Stimulated activated CD8-positive, alpha-beta memory T cell treated with anti-CD3 and anti-CD28 coated beads, Interleukin-7, amount 100 ng/mL, for 24 hours (primary cell): ENCODE data around the gene KIAA0825.
"Not testable (repeated sequence)": the region's sequence is repeated elsewhere in the genome, so short reads cannot be mapped to it uniquely, and the experiment has no call there.

ENCODE experiments used
- DNase-seq: peaks from one replicate; pipeline ENCODE4 v3.0.0-alpha.2; 2020; ENCODE audit warnings: low read depth

Gene KIAA0825

DNA sequence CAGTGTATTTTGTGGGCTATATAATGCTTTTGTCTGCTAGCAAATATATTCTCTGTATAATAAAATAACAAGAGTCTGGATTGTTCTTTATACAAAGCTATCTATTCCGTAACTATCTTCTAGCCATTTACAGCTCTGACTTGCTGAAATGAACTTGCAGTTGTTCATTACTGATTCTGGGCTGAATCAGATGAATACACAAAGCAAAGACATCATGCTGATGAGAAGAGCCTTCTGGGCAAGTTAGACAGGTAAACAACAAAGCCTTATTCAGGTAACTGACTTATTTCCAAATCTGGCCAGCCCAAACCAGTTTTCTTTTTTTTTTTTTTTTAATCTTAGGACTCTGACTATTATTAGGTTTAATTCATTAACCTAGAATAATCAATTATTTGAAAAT is 255.5 kb downstream of the KIAA0825 start:
- DNase-seq: no peak

DNA sequence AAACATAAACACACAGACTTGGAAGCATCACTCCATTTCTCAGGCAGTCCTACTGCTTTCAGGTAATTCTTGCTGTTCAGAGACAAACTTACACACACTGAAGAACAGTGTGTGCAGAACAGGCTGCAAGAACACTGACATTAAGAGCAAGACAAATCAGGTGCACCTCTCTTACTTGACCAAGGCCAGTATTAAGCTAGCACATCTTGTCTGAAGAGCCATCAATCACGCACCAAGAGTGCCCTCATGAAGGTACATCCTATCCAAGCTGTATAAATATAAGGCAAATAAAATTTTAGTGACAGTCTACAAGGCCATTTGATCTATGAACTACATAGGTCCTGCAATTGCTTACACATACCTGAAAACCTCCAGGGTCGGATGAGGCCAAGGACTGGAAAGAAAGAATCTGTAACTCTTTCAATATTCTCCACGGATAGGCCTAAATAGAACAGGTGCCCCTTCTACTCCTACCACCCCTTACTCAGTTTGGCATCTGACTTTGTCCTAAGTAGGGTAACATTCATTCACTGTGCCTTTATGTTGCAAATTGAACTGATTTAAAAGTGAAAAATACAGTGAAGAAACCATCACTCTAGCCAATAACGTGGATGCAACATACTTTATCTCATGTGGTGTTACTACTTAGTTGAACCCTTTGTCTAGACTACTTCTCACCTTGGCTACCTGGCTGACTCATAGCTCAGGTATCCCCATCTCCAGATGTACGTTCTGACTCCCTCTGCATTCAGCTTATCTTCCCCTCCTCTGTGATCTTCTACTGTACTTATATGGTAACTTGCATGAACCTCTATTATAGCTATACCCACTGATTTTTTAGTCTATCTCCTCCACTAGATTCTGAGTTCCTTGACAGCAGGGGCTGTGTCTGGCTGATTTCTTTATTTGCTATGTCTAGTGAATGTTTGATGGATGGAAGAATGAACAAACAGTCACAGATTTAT is 256.3 kb downstream of the KIAA0825 start:
- DNase-seq: no peak

DNA sequence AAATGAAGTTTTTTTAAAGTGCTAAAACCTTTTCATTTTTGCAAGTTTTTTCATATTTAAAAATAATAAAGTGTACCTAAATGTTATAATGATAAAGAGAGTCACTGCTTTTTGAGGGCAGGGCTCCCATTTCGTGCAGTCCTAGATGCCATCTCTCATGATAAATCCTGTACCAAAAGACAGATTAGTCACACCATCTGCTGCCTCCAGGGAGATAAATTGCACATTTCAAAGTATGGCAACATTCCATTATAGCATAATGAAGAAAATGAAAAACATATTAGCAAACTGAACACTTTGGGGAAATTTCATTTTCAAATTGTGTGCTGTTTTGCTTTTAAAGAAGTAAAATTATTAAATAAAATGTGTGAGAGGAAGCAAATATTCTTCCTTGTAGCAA is 257.2 kb downstream of the KIAA0825 start:
- DNase-seq: no peak

DNA sequence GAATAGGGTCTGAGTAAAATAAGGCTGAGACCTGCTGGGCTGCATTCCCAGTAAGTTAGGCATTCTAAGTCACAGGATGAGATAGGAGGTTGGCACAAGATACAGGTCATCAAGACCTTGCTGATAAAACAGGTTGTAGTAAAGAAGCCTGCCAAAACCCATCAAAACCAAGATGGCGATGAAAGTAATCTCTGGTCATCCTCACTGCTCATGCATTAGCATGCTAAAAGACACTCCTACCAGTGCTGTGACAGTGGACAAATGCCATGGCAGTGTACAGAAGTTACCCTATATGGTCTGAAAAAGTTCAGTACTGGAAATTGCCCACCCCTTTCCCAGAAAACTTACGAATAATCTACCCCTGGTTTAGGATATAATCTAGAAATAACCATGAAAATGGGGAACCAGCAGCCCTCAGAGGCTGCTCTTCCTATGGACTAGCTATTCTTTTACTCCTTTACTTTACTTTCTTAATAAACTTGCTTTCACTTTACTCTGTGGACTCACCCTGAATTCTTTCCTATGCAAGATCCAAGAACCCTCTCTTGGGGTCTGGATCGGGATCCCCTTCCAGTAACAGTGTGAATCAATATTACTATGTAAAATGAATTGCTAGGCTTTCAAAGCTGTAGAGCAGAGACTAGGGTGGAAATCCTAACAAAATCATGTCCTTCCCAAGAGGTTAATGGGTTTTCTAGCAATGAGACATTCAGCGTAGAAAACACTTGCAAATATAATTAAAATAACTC is 257.8 kb downstream of the KIAA0825 start:
- no peak for DNase-seq

DNA sequence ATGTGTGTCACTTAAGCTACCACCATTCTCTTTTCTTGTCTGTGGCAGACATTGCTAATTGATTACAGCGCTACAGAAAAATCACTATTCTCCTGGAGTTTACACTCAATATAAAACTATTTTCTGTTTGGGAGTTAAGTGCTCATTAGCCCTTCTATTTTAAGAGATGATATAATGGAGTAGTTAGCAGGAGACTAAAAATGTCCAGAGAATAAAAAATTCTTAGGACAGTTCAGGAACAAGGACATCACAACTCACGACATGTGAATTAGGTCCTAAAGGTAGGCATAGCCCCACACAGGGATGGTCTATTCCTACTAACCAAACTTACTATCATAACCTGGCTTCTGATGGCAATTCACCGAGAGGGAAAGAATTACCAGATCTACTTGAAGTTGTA is 258.5 kb downstream of the KIAA0825 start:
- DNase-seq: no peak

DNA sequence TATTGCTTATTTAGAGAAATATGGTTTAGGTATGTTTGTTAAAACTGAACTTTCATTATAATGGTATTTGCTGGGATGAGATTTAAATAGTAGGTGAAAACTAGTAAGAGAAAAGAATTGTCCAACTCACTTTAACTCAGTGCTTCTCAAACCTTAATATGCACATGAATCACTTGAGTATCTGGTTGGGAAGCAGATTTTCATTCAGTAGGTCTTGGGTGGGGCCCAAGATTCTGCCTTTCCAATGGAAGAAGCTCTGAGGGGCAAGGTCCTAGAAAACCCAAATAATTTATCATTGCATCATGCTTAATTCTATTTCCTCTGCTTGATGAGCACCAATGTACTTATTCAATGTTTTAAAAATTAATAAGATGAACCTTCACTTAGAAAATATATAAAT is 262.6 kb downstream of the KIAA0825 start:
- no peak for DNase-seq

DNA sequence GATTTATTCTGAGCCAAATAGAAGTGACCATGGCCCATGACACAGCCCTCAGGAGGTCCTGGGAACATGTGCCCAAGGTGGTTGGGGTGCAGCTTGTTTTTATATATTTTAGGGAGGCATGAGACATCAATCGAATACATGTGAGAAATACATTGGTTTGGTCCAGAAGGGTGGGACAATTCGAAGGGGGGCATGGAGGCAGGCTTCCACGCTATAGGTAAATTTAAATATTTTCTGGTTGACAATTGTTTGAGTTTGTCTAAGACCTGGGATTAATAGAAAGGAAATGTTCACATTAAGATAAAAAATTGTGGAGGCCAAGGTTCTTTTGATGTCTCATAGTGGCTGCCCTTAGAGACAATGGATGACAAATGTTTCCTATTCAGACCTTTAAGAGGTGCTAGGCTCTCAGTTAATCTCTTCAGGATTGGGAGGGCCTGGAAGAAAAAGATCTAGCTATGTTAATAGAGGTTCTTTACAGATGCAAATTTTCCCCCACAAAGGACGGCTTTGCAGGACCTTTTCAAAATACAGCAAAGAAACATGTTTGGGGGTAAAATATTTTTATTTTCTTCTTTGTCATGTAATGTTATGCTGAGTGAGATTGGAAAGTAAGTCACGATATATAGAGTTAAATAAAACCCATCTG is 263.4 kb downstream of the KIAA0825 start:
- DNase-seq: not testable (repeated sequence)

DNA sequence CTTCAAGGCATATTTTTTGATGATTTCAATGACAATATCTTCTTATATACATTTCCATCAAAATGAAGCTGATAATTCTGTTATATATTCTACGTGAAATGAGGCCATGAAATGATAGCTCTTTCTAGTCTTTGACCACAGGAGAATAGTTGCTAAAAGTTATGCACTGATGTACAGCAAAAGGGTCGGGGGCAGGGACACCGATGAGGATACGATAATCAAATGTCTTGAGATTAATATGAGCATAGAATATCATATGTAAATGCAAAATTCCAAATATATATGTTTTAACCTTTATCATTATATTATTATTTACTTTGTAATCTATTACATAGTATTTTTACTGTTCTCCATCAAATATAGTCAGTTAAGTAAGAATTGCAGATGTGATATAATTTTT is 264.8 kb downstream of the KIAA0825 start:
- no peak for DNase-seq

DNA sequence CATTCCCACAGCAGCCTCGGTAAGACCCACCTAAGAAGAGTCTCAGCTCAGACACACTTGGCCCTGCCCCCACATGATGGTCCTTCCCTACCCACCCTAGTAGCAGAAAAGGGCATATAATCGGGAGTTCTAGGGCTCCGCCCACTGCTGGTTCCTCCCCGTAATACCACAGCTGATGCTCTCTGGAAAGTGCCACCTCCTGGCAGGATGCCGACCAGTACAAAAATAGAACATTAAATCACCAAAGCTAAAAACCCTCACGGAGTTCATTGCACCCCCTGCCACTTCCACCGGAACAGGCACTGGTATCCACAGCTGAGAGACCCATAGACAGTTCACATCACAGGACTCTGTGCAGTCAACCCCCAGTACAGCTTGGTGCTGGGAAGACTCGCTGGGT is 271.3 kb downstream of the KIAA0825 start:
- no peak for DNase-seq

DNA sequence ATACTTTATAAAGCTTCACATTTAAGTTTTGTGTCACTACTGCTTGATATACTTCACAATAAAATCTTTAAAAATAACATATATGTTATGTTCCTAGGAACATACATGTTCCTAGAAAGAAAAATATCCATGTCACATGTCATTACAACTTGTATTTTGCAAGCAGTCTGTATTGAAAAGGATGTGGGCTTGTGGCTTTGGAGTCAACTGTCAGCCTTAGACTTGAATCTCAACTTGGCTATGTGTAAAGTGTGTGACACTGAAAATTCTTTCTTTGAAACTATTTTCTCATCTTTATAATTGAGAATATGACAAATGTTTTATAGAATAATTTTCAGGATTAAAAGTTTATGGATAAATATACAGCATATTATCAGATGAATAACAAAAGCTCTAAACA is 273.1 kb downstream of the KIAA0825 start:
- DNase-seq: no peak

DNA sequence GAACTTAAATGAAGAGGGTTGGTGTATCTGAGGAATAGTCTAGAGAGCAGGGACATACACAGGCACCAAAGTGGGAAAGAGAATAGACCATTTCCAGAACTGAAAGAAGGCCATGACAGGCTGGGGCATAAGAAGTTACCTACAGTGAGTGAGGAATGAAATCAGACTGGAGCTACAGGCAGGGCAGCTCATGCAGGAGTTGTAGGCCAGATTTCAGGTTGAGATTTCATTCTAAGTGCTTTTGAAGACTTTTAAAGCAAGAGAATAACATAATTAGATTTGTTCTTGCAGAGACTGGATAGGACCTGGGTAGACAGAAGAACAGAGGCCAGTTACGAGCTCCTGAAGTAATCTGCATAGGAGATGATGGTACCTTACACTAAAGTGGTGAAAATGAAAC is 280.8 kb downstream of the KIAA0825 start:
- DNase-seq: no peak

DNA sequence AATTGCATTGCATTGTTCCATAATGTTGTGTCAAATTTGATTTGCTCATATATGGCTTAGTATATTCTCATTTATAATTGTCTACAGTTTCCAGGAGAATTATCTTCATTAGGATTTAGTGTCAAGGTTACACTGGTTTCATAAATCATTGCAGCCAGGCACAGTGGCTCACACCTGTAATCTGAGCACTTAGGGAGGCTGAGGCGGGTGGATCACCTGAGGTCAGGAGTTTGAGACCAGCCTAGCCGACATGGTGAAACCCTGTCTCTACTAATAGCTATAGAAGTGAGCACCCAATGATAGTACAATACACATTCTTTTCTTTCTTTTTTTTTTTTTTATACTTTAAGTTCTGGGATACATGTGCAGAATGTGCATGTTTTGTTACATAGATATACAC is 282.5 kb downstream of the KIAA0825 start:
- no peak for DNase-seq

DNA sequence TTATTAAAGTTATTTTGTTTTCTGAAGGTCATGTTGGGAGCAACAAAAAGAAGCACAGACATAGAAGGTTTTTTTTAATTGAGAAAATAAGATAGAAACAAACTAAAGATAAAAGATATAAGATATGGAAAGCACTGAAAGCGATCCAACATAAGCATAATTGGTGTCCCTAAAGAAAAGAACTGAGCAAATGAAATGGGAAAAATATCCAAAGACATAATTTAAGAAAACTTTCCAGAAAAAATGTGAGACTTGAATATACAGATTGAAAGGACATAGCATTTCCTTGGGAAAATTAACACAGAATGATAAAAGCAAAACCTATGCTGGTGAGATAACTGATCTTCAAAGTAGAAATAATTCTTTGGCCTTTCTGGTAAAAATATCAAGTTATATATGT is 289.3 kb downstream of the KIAA0825 start:
- no peak for DNase-seq

DNA sequence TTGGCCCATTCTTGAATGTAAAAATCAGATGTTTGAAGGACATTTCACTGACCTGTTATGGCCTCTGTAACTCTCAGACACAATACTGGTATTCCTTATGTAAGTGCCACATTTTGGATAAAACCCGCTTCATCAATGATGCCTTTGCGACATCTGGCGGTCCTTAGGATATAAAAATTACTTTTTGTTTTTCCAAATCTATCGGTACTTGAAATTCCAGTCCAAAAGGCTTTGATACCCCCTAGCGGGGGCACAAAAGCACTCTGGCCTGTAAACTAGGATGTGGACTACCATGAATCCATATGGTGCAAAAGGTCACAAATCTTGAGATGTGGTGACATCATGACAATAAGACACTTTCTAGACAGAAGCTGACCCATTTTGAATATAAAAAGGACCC is 291.8 kb downstream of the KIAA0825 start:
- DNase-seq: no peak

DNA sequence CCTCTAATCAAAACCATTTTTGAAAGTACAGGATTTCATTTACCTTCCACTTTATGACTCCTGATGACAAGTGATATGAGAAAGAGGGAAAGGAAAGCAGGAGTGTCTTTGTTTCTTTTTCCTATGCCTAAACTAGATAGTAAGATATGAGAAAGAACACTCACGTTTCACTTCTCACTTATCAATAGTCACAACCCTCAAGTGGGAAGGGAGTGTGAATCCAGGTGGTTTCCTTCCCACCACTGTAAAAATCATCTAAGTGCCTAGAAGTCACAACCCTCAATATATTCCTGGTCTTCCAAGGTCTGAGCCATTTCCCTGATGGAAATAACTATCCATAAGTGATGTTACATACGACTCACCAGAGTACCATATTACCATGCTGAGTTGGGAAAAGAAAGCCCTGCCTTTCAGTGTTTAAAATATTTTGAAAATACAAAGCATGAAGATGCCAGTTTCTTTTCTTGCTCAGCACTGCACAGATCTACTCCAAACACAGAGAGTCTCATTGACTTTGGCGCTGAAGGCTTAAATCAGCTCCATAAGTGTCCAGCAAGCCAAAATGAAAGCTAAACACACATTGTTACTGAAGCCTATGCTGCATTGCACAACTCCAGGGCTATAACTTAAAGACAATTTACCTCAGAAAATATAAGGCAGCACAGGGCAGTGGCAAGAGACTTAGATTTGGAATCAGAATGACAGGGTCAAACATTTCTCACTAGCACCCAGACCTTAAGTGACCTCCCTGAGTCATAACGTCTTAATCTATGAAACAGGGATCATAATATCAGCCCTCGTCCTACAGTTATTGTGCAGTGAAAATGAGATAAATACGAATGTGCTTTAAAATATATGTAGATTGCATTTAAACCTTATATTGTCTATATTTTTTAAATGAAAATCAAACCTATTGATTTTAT is 301.2 kb downstream of the KIAA0825 start:
- DNase-seq: no peak

DNA sequence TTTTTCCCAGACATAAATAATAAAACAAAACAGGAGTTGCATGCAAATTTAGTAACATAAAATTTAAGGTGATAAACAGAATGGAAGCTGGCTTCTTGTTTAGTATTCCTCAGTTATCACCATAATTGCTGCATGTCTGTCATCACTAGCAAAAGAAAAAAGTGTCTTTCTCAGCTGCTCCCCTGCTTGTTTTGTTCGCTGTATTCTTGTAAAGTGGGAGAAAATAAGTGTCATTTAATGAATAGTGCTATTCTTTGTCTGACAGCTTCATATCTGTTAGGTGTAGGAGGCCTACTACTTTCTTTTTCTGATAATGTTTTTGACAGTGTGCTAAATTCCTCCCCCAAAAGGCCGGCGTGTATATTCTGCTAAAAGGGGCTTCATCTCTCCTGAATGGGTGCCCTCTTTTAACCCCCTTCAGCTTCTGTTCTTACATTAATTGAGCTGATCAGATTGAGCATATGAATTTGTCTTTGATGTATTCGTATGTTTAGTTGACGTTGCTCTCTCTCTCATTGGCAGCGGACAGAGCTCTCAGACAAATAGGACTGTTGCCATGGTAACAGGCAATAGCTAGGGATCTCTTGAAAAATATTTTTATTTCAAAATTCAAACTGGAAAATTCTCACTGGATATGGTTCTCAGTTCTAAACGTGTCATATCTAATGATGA is 303.8 kb downstream of the KIAA0825 start:
- no peak for DNase-seq

DNA sequence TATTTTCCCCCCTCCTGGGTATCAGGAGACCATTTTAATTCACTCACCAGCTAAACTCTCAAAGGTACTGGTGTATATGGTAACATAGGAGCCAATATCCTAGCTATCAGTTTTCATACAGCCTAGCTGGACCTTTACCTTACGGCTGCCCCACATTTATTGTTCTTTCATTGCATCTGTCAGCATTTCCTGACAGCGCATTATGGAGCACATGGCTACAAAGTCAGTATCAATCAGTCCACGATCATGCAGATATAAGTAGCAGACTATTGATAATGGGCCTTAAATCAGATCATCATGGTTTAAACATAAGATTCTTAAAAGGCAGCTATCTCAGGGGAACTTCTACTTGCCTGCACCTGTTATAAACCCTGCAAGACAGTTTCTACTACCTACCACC is 304.7 kb downstream of the KIAA0825 start:
- no peak for DNase-seq

DNA sequence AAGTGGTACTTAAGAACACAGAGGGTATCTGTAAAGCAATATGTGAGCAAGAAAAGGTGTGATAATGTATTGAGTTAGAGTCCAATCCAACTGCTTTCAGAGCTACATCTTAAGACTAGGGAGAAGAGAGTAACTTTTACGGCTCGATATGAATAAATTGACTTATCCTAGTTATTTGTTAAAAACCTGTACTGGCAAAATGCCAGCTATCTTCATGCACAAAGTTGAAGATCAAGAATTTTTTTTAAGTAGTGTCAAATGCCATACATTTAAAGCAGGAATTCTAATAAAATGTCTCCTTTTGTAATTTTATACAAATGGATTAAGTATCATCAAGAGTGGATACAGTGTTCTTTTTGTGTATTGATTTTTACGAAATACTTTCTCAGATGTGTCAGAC is 305.2 kb downstream of the KIAA0825 start:
- DNase-seq: no peak

DNA sequence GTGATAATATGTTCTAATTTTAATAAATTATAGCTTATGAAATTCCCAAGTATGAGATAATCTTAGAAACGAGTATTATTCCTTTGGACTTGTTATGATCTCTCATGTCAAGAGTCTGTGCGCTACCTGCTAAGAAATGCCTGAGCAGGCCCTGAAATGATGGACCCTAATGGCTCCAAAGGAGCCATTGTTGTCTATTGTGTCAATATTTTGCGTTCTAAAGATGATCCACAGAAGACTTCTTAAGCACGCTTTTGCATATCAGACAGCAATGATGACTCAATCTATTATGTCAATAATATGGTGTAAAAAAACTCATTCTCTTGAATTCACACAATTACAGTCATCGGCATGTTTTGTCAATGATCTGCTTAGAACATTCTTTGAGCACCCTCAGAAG is 306.1 kb downstream of the KIAA0825 start:
- no peak for DNase-seq

DNA sequence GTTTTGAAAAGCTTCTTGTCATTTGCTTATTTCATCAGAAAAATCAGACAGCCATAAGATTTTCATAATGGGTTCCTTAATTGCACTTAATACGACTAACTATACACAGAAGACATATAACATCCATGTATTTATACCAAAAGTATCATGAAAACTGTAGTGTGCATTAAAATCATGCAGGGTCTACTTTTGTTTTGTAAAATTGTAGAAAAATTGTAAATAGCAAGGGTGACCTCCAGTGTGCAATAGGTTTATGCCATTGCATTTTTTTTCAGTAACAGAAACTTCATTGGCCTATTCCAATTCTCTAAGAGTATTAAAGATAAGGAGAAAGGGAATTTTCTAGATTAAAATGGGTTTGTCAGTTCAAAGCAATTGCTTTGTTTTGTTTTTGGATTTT is 307.6 kb downstream of the KIAA0825 start:
- DNase-seq: no peak

DNA sequence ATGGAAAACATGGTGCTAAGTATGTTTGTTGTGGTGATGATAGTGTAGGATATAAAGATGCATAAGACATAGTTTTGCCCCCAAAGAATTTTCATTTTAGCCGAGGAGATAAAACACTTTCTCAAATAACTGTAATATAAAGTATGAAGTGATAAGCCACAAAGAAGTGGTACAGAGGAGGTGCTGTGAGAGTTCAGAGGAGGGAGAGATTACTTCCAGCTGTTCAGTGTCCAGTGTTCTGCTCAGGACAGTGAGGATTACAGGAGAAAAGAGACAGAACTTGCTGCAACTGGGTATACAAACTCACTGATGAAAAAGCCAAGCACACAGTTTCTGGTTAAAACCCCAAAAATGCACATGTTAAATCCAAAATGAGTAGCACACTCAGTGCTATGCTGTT is 309.3 kb downstream of the KIAA0825 start:
- no peak for DNase-seq
